Tibial artery (tissue), 4 donors: ENCODE results near the gene EPN1.

Source experiments
- DNase-seq, 2 donors: peaks; one replicate each; pipeline ENCODE4 v3.0.0-alpha.2; 2019
- H3K27ac ChIP-seq, 2 donors: fragments of 200-600 bp; sonication (generic) in 1 of 2; 1 replicate in 1 of 2; 2 replicates in 1 of 2; pipeline ENCODE4 v1.5.1; 2018 to 2019; ENCODE audit warnings: mild to moderate bottlenecking in 1 of 2
- H3K27me3 ChIP-seq, 2 donors: fragments of 200-600 bp; sonication (generic) in 1 of 2; one replicate each; pipeline versions ENCODE4 v1.5.1 to v1.6.0; 2016 to 2019
- H3K36me3 ChIP-seq, 3 donors: fragments of 200-600 bp; sonication (generic) in 2 of 3; one replicate each; pipeline ENCODE4 v1.5.1; 2016 to 2019; ENCODE audit warnings: mild to moderate bottlenecking in 2 of 3
- H3K4me1 ChIP-seq, 4 donors: fragments of 200-600 bp; sonication (generic) in 2 of 4; 1 replicate in 3 of 4; 2 replicates in 1 of 4; pipeline ENCODE4 v1.5.1; 2016 to 2019
- H3K4me3 ChIP-seq, 2 donors: fragments of 200-600 bp; sonication (generic) in 1 of 2; 1 replicate in 1 of 2; 2 replicates in 1 of 2; pipeline ENCODE4 v1.5.1; 2018 to 2019; ENCODE audit warnings: mild to moderate bottlenecking in 2 of 2
- H3K9me3 ChIP-seq, 3 donors: fragments of 200-600 bp; sonication (generic) in 1 of 3; one replicate each; pipeline ENCODE4 v1.5.1; 2016 to 2019
- intact Hi-C: fragments of 100-400 bp; cut with DNase I; formaldehyde crosslinking; loops from one replicate; pipeline ENCODE4 v1.15.0; 2023; ENCODE audit warnings: low total_unique reads
- TF ChIP-seq, protein P1 (sequence below), 2 experiments: fragments of 200-600 bp in 1 of 2; fragments of 450-650 bp in 1 of 2; IDR thresholded peaks; one replicate each; pipeline ENCODE4 v1.5.1; 2017 to 2019; ENCODE audit warnings: antibody characterized with exemption in 2 of 2, mild to moderate bottlenecking in 1 of 2, moderate library complexity in 1 of 2

The EPN1 gene

GRCh38 chr19:55673889-55674288, 1.1 kb upstream of the EPN1 start:
- no peak for DNase-seq
- peak overlapping the region; percentile 68 to 94 for H3K27ac ChIP-seq
- no peak overlapping the region for H3K4me3 ChIP-seq
- no peaks in the 10 kb centered on the region for H3K27me3 ChIP-seq
- no peaks in the 10 kb centered on the region for H3K9me3 ChIP-seq
- peaks cover 30 to 61% (median 38%) of the 10 kb centered on the region in 3 donors for H3K36me3 ChIP-seq
- TF ChIP-seq, protein P1, sequence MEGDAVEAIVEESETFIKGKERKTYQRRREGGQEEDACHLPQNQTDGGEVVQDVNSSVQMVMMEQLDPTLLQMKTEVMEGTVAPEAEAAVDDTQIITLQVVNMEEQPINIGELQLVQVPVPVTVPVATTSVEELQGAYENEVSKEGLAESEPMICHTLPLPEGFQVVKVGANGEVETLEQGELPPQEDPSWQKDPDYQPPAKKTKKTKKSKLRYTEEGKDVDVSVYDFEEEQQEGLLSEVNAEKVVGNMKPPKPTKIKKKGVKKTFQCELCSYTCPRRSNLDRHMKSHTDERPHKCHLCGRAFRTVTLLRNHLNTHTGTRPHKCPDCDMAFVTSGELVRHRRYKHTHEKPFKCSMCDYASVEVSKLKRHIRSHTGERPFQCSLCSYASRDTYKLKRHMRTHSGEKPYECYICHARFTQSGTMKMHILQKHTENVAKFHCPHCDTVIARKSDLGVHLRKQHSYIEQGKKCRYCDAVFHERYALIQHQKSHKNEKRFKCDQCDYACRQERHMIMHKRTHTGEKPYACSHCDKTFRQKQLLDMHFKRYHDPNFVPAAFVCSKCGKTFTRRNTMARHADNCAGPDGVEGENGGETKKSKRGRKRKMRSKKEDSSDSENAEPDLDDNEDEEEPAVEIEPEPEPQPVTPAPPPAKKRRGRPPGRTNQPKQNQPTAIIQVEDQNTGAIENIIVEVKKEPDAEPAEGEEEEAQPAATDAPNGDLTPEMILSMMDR (IDR thresholded peaks at IDR 0.05) = no peak
- intact Hi-C loops = no loop called here
- H3K4me1 ChIP-seq = peaks cover 0 to 44% (median 36%) of the 10 kb centered on the region in 4 donors

DNA sequence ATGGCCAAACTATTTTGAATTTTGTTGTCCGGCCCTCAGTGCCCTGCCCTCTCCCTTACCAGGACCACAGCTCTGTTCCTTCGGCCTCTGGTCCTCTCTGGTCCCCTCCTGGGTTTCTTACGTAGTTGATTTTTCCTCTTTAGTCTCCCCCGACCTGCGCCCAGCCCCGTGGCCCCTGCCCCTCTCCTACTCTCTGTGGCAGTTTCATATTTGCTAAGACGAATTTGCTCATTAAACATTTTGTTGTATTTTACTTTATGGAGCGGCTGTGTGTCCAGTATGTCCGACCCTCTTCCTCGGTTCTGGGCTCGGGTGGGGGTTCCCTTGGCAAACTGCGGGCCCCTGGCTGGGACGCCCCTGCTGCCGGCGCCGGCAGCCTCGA, 576 bp upstream of the EPN1 start:
- peak overlapping the region; percentile 68 to 94 for H3K27ac ChIP-seq

DNA sequence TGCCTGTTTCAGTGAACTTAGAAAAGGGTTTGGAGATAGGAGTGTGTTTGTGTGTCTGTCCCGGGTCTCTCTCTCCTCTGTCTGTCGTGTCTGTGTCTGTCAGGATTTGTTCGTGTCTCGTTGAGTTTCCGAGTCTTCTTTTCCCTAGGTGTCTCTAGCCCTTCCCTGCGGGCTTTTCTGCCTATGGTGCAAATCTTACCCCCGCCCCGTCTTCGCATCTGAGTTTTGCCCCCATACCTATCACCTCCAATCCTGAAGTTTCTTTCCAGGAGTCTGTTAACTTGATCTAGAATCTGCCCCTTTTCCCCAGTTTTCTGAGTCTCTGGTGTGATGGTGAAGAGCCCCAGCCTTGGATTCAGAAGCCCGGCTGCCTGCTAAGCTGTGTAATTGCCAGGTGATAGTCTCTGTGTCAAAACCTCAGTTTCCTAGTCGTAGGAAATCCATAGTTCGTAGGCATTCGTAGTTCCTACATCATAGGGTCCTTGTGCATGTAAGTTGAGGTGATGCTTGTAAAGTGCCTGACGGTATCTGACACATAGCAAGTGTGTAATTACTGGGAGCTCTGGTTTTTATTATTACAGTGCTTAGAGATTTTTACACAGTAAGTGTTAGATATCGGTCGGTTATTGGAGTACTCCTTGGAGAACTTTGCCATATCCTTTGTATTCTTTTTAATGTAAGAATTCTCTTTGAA, 782 bp downstream of the EPN1 start:
- DNase-seq = no peak
- H3K27ac ChIP-seq = peak overlapping the region; percentile 68 to 94
- H3K4me1 ChIP-seq = peaks cover 0 to 46% (median 40%) of the 10 kb centered on the region in 4 donors
- peak overlapping the region; percentile 69 to 97 for H3K4me3 ChIP-seq
- peaks cover 21 to 61% (median 36%) of the 10 kb centered on the region in 3 donors for H3K36me3 ChIP-seq
- intact Hi-C loops = no loop called here
- TF ChIP-seq, protein P1 (IDR thresholded peaks at IDR 0.05) = no peak
- no peaks in the 10 kb centered on the region for H3K9me3 ChIP-seq
- H3K27me3 ChIP-seq = no peaks in the 10 kb centered on the region

More for the DNA sequence above, 576 bp upstream of the EPN1 start:
- Histone ChIP-seq H3K4me1 (peaks cover 0 to 46% (median 37%) of the 10 kb centered on the region in 4 donors), H3K9me3 (no peaks in the 10 kb centered on the region), H3K4me3 (peak overlapping the region; percentile 69 to 97), H3K27me3 (no peaks in the 10 kb centered on the region), H3K36me3 (peaks cover 30 to 61% (median 38%) of the 10 kb centered on the region in 3 donors)
- no peak for DNase-seq
- TF ChIP-seq, protein P1 (IDR thresholded peaks at IDR 0.05) = no peak
- intact Hi-C loops = no loop called here

DNA sequence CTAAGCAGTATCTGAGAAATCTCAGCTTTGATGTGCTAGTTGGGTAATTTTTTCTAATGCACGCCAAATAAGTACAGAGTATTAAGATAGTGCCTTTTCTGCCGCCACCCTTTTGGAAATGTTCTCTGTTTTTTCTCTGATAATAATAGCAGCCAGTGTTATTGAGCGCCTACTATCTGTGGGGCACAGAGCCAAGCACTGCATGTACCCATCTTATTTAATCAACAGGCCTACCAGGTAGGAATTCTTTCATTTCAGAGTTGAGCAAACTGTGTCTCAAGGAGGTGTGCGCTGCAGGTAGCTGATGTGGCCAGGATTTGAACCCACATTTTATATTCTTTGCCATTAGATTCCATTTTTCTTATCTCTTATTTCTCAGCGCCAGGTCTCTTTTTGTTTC, 1.4 kb downstream of the EPN1 start:
- no peaks in the 10 kb centered on the region for H3K9me3 ChIP-seq
- no peaks in the 10 kb centered on the region for H3K27me3 ChIP-seq
- H3K4me1 ChIP-seq = peaks cover 0 to 48% (median 40%) of the 10 kb centered on the region in 4 donors
- H3K36me3 ChIP-seq = peaks cover 26 to 61% (median 38%) of the 10 kb centered on the region in 3 donors
- no peak overlapping the region for H3K27ac ChIP-seq
- H3K4me3 ChIP-seq = peak overlapping the region; percentile 69 to 97
- intact Hi-C loops = no loop called here
- TF ChIP-seq, protein P1 (IDR thresholded peaks at IDR 0.05) = no peak
- DNase-seq = no peak

- Histone ChIP-seq H3K36me3 (peaks cover 32 to 60% (median 42%) of the 10 kb centered on the region in 3 donors), H3K4me3 (peak overlapping the region in 1 of 2 donors; percentile 97), H3K4me1 (peaks cover 0 to 48% (median 40%) of the 10 kb centered on the region in 4 donors), H3K27ac (no peak overlapping the region), H3K9me3 (no peaks in the 10 kb centered on the region), H3K27me3 (no peaks in the 10 kb centered on the region)
- DNase-seq = no peak
- TF ChIP-seq, protein P1 (IDR thresholded peaks at IDR 0.05) = no peak
- intact Hi-C loops = no loop called here
These were observed 2.0 kb downstream of the EPN1 start for GRCh38 chr19:55676889-55677505.
